HEK293 (cell line): Measurements from ENCODE around the gene SLC46A1.

Experiments
- CTCF ChIA-PET: fragments of 350-600 bp; formaldehyde crosslinking; extraction: SDS; loops from one replicate; lab custom pipeline; 2021; ENCODE audit warnings: antibody characterized with exemption; lab: Yijun Ruan, JAX
- POLR2A ChIA-PET: fragments of 300-600 bp; formaldehyde crosslinking; extraction: SDS; loops from one replicate; lab custom pipeline; 2020; ENCODE audit warnings: antibody characterized with exemption, inconsistent platforms; lab: Yijun Ruan, JAX
- H3K27ac ChIP-seq: fragments of 200-500 bp; sonication (Bioruptor generic); 2 replicates; pipeline ENCODE4 v1.5.1; 2014; ENCODE audit warnings: low read depth, low read length, control low read depth, inconsistent platforms; ENCODE audit errors: extremely low read depth
- H3K36me3 ChIP-seq, 2 experiments: fragments of 200-500 bp in 1 of 2; sonication (Bioruptor generic) in 1 of 2; 1 replicate in 1 of 2; 2 replicates in 1 of 2; pipeline ENCODE4 v1.5.1; 2014 to 2017; ENCODE audit warnings: inconsistent platforms in 2 of 2, low read length in 2 of 2; ENCODE audit not compliant: control insufficient read depth in 2 of 2, insufficient read depth in 1 of 2
- H3K4me1 ChIP-seq: fragments of 200-500 bp; sonication (Bioruptor generic); 2 replicates; pipeline ENCODE4 v1.5.1; 2014; ENCODE audit warnings: mild to moderate bottlenecking, low read length, inconsistent platforms; ENCODE audit not compliant: control insufficient read depth, insufficient read depth
- H3K4me3 ChIP-seq: 2 replicates; pipeline ENCODE4 v1.5.1; 2011; ENCODE audit warnings: low read depth, mild to moderate bottlenecking, control low read depth, low read length, moderate library complexity
- H3K9me3 ChIP-seq: fragments of 200-500 bp; sonication (Bioruptor generic); 2 replicates; pipeline ENCODE4 v1.5.1; 2014; ENCODE audit warnings: low read depth, low read length, inconsistent platforms; ENCODE audit not compliant: control insufficient read depth, insufficient read depth
- HOXD13 ChIP-seq: sonication (generic); formaldehyde crosslinking; IDR thresholded peaks from 2 replicates; pipeline ENCODE4 v1.8.0; 2022; ENCODE audit warnings: missing genetic modification reagents, borderline replicate concordance
- KLF9 ChIP-seq: fragments of 450-650 bp; formaldehyde crosslinking; IDR thresholded peaks from 2 replicates; pipeline ENCODE4 v1.5.1; 2016; ENCODE audit warnings: missing biosample characterization, missing genetic modification characterization, low read depth
- ZBTB8A ChIP-seq: fragments of 450-650 bp; formaldehyde crosslinking; IDR thresholded peaks from 2 replicates; pipeline ENCODE4 v1.5.1; 2016; ENCODE audit warnings: missing biosample characterization, missing genetic modification characterization
- ZNF121 ChIP-seq: fragments of 450-650 bp; formaldehyde crosslinking; IDR thresholded peaks from 2 replicates; pipeline ENCODE4 v1.5.1; 2016; ENCODE audit warnings: missing biosample characterization, missing genetic modification characterization
- ZNF132 ChIP-seq: fragments of 450-650 bp; formaldehyde crosslinking; IDR thresholded peaks from 2 replicates; pipeline ENCODE4 v1.5.1; 2017; ENCODE audit warnings: missing biosample characterization, missing genetic modification characterization, borderline replicate concordance
- ZNF157 ChIP-seq: fragments of 450-650 bp; formaldehyde crosslinking; IDR thresholded peaks from 2 replicates; pipeline ENCODE4 v1.5.1; 2016; ENCODE audit warnings: missing biosample characterization, missing genetic modification characterization
- ZNF311 ChIP-seq: fragments of 450-650 bp; formaldehyde crosslinking; IDR thresholded peaks from 2 replicates; pipeline ENCODE4 v1.5.1; 2017; ENCODE audit warnings: missing biosample characterization, missing genetic modification characterization, borderline replicate concordance
- ZNF473 ChIP-seq: fragments of 450-650 bp; formaldehyde crosslinking; IDR thresholded peaks from 2 replicates; pipeline ENCODE4 v1.5.1; 2017; ENCODE audit warnings: missing biosample characterization, missing genetic modification characterization
- ZNF488 ChIP-seq: fragments of 450-650 bp; formaldehyde crosslinking; IDR thresholded peaks from 2 replicates; pipeline ENCODE4 v1.5.1; 2016; ENCODE audit warnings: missing biosample characterization, missing genetic modification characterization
- ZNF558 ChIP-seq: fragments of 450-650 bp; formaldehyde crosslinking; IDR thresholded peaks from 2 replicates; pipeline ENCODE4 v1.5.1; 2016; ENCODE audit warnings: missing biosample characterization, missing genetic modification characterization
- ZNF560 ChIP-seq: fragments of 450-650 bp; formaldehyde crosslinking; IDR thresholded peaks from 2 replicates; pipeline ENCODE4 v1.5.1; 2017; ENCODE audit warnings: missing biosample characterization, missing genetic modification characterization, borderline replicate concordance
- ZNF623 ChIP-seq: fragments of 450-650 bp; formaldehyde crosslinking; IDR thresholded peaks from 2 replicates; pipeline ENCODE4 v1.5.1; 2016; ENCODE audit warnings: missing biosample characterization, missing genetic modification characterization
- ZSCAN23 ChIP-seq: fragments of 450-650 bp; formaldehyde crosslinking; IDR thresholded peaks from 2 replicates; pipeline ENCODE4 v1.5.1; 2016; ENCODE audit warnings: missing biosample characterization, missing genetic modification characterization

SLC46A1 gene

DNA sequence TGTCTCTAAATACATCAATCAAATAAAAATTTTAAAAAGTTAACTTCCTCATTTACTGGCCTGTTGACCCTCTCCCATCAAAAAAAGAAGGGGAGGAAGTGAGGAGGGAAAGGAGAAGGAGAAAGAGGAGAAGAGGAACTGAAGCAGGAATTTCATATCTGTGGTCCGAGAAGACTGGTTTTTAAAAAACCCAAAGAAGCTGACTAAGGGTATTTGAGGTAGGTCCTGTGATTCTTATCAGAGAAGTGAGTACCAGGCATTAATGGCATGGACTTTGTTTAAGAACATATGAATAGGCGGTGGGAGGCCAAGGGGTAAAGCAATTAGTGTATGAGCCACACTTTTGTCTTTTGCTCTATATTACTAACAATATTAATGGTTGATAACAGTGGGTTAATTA, 2.0 kb downstream of the SLC46A1 start (continued):
- TF ChIP-seq ZNF157 (tag by site-specific recombination) = no peak

DNA sequence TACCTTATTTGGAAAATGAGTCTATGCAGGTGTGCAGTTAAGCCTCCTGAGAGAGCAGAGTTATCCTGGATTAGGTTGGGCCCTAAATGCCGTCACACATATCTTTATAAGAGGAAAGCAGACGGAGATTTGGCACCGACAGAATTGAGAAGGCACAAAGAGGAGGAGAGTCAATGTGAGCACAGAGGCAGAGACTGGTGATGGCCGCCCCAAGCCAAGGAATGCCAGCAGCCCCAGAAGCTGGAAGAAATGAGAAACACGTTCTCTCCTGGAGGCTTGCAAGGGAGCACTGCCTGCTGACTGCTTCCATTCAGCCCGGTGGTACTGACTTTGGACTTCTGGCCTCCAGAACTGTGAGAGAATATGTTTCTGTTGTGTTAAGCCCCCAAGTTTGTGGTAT, 3.2 kb downstream of the SLC46A1 start:
- ChIA-PET CTCF (interaction anchor here (4.4 kb wide), 1 partner anchor 14 kb away, joined by 34 read pairs; no protein-coding TSS in a partner anchor), POLR2A (interaction anchor here (0.5 kb wide), 1 partner anchor 42 kb away, joined by 8 read pairs; no protein-coding TSS in a partner anchor)
- Histone ChIP-seq H3K9me3 (no peaks in the 10 kb centered on the region), H3K36me3 (peaks cover 4 to 67% of the 10 kb centered on the region in 2 experiments; a peak in 1 of 3 replicates), H3K4me1 (no peaks in the 10 kb centered on the region), H3K4me3 (no peak overlapping the region), H3K27ac (no peak overlapping the region)
- TF ChIP-seq ZNF311 (no peak), HOXD13 (no peak), ZNF488 (no peak)

DNA sequence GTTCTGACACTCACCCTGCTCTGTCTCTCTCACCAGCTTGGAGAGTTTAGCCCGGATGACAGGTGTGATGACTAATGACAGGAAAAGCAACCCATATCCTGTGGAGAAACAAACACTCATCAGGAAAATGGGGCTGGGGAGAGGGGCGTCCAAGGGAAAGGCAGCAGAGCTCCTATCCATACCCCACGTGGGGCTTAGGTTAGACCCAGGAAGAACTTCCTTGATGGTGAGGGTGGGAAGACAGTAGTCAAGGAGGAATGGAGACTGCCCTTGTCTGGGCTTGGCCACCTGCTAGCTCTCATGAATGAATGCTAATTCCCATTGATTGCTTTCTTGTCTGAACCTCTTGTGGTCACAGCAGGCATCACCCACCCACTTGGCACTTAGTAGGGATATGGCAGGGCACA, 3.8 kb downstream of the SLC46A1 start:
- Histone ChIP-seq H3K27ac (no peak overlapping the region), H3K36me3 (peaks cover 4 to 73% of the 10 kb centered on the region in 2 experiments; a peak in 1 of 3 replicates), H3K4me1 (no peaks in the 10 kb centered on the region), H3K9me3 (no peaks in the 10 kb centered on the region), H3K4me3 (no peak overlapping the region)
- CTCF ChIA-PET = interaction anchor here (1.5 to 4.4 kb wide), 2 partner anchors 15 to 18 kb away, joined by 5 to 34 read pairs; no protein-coding TSS in a partner anchor
- TF ChIP-seq ZBTB8A (0 out of 2 replicates have a peak, but pooled peaks have one; percentile 12), ZNF473 (tag by site-specific recombination) (no peak)
- POLR2A ChIA-PET = interaction anchor here (0.5 kb wide), 1 partner anchor 43 kb away, joined by 8 read pairs; no protein-coding TSS in a partner anchor

GRCh38 chr17:28399808-28400207, 6.2 kb downstream of the SLC46A1 start:
- Histone ChIP-seq H3K27ac (no peak overlapping the region), H3K4me1 (no peaks in the 10 kb centered on the region), H3K9me3 (no peaks in the 10 kb centered on the region), H3K4me3 (no peak overlapping the region), H3K36me3 (peaks cover 4 to 94% of the 10 kb centered on the region in 2 experiments; a peak in 1 of 3 replicates)
- ChIA-PET POLR2A (interaction anchor here (0.6 to 1.0 kb wide), 2 partner anchors 34 to 42 kb away, joined by 6 read pairs; partner anchors contain the start of gene POLDIP2), CTCF (interaction anchor here (0.6 kb wide), 2 partner anchors 16 to 25 kb away, joined by 4 to 5 read pairs; no protein-coding TSS in a partner anchor)
- TF ChIP-seq ZNF560 (tag by site-specific recombination) (no peak), ZSCAN23 (tag by site-specific recombination) (no peak), ZNF121 (tag by site-specific recombination) (peak; percentile 87)

- Histone ChIP-seq H3K4me1 (no peaks in the 10 kb centered on the region), H3K4me3 (no peak overlapping the region), H3K36me3 (peaks cover 0 to 90% of the 10 kb centered on the region in 2 experiments; a peak in 1 of 3 replicates), H3K9me3 (no peaks in the 10 kb centered on the region), H3K27ac (no peak overlapping the region)
- ChIA-PET POLR2A (interaction anchor here (2.1 kb wide), 1 partner anchor 9 kb away, joined by 7 read pairs; no protein-coding TSS in a partner anchor), CTCF (interaction anchor here (0.5 to 3.0 kb wide), 2 partner anchors 18 to 48 kb away, joined by 3 to 17 read pairs; no protein-coding TSS in a partner anchor)
- no peak for TF ChIP-seq ZNF623 (tag by site-specific recombination)
- no peak for TF ChIP-seq ZNF473 (tag by site-specific recombination)
- no peak for TF ChIP-seq KLF9 (tag by site-specific recombination)
- no peak for TF ChIP-seq ZNF132 (tag by site-specific recombination)
- no peak for TF ChIP-seq ZNF558 (tag by site-specific recombination)
These were observed 7.6 kb downstream of the SLC46A1 start for GRCh38 chr17:28398280-28398981.
